Stimulated activated CD8-positive, alpha-beta memory T cell treated with anti-CD3 and anti-CD28 coated beads, Interleukin-4, amount 100 ng/mL, for 24 hours (primary cell): ENCODE results near the gene TBCD.
A peak's percentile ranks its signal among the peaks of the same experiment; 100 is the strongest.

Experiments used
- DNase-seq: peaks from one replicate; pipeline ENCODE4 v3.0.0-alpha.2; 2020; ENCODE audit warnings: low read depth

The TBCD gene

DNA sequence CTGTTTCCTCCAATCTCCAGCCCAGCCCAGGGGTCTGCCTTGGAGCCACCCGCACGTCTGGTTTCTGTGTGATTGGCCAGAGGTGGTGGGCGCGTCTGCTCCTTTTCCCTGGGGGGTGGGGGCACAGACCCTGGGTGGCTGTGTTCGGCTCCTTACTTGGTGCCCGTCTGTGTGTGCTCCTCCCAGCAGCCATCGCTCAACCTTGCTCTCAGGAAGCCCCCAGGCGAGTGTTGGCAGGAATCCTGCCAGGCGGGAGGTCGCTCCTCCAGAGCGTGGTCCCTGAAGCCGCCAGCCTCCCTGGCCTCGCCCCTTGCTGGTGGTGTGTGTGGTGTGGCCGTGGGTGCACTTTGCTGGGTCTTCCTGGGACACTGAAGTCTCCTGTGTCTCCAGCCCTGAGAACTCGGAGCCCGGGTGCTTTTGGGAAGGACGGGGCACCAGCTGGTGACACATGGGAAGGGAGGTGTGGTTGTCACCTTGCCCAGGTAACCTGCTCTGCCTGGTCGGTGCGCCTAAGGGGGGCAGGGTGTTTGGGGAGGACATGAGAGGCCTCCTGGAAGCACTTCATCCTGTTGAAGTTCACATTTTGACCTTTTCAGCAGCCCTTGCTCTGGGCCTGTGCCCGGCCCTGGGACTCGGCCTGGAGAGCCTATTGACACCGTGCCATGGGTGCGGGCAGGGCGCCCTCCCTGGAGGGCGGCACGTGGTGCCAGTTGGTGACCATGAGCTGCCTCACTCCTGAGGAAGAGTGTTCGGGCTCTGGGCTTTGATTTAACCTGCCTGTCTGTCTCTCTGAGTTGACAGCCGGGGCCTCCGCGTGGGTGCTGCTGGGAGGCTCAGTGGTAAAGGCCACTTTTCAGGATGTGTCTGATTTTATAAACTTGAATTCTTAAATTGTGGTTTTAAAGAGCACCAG lies 137.0 kb downstream of the TBCD start:
- DNase-seq = no peak

DNA sequence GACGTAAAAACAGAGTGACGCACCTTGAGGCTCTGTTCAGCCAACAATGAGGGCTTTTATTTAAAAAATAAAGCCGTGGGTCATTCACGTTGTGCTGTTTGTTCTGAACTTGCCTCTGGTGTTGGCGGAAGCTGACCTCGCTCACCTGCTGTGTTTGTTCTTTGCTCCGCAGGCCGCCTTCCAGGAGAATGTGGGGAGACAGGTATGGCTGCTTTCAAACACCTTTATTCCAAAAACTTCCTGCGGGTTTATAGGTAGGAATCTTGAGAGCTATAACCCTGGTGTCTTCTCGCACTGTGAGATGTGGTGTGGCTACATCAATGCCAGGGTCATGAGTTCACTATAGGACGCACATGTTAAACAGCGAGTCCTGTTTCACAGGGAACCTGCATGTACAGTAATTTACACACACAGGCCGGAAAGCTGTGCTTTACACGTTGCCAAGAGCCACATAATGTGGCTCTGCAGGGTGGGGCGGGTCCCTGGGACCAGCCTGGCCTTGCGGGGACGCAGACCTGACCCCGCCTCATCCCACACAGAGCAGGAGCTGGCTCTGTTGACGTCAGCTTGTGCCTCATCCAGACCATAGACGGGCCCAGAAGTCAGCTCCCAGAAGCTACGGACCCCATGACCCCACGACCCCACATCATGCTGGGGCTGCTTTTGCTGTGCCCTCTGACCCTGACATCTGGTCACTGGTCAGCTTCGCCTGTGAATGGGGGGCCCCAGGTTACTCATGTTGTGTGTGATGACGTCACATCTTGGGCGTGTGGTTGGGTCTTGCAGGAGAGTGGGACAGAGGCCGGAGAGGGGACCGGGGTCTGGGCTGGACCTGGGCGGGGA lies 137.9 kb downstream of the TBCD start:
- DNase-seq = no peak

DNA sequence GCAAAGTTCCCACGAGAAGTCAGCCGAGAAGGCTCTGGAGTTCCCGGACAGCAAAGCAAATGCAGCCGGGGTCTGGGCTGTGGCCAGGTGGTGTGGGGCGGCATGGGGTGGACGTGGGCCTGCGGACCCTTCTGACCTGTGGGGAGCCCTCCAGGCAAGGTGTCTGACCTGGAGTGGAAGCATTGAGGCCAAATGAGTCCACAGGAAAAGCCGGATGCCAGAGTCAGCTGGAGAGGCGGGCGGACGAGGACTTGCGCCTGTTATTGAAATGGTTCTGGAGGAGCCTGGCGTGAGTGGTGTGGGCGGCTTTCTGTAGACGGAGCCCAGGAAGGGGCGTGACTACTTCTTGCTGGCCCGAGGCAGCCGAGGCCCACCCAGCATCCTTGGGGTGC lies 138.5 kb downstream of the TBCD start:
- no peak for DNase-seq

DNA sequence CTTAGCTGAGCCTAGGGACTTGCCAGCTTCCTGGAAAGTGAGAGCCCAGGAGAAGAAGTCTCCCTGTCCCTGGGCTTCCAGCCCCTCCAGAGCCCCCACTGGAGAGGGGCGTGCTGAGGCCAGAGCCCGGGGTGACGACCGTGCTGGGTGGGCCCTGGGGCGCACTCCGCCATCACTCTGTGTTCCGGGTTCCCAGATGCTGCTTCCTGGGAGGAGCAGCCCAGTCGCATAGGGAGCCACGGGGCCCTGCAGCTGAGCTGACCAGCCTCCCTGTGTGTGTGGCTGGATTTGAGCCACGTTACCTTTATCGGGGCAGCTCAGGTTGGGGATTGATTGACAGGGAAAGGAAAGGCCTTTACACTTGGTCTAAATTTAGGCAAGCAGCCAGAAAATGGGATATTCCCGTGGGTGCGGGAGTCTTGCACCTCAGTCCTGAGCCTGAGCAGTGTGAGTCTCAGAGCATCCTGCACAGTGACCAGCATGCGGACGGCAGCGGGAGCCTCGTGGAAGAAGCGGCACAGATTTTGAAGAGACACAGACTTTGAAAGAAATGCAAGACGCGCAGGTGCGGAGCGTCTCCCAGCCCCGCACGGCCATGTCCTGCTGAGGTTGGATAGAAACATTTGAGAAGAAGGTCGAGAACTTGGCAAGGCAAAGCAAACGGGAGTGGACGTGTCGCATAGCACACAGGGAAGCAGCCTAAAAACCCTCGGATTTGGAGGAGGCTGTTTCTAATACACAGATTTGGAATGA lies 139.2 kb downstream of the TBCD start:
- no peak for DNase-seq

DNA sequence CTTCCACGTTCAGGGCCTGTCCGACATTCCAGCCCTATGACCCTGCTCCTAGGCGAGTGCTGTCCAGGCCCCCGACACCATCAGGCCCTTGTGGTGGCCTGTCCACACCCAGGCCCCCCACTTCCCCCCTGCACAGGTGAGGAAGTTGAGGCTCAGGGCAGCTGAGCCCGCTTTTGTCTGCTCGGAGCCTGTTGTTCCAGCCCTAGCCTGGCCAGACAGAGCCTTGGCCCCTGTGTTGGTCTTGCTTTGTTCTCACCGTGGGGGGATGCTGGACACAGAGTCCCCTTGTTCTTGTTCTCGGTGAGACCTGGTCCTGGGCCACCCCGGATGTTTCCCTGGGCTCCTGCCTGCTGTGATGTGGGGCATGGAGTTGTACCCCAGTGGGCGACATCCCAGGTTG lies 140.0 kb downstream of the TBCD start:
- DNase-seq = no peak

DNA sequence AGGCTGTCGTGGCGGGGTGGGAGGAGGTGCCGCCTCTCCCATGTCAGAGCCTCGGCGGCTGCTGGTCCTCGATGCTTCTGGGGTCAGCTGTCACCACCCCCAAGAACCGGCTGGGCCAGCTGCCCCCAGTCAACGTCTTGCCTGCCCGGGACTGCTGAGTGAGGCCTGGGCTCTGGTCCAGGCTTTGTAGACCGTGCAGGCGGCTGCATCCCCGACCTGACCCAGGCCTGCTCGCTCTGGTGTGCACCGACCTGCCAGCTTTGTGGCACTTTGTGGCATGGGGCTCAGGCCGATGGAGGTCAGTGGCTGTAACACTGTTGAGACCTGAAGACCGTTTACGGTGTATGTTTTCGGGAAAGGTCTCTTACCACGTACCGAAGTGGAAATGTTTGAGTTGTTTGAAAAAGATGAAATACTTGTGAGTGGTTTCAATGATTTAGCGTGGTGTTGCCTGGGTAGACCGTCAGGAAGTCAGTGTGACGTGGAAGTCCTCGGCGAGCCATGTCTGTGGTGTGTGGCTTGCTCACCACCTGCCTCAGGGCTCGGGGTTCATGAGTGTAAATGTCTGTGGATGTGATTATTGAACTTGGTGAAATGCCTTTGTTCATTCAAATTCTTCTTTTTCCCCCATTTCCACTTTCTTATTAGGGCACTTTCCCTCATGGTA lies 141.2 kb downstream of the TBCD start:
- peak; percentile 39 for DNase-seq

DNA sequence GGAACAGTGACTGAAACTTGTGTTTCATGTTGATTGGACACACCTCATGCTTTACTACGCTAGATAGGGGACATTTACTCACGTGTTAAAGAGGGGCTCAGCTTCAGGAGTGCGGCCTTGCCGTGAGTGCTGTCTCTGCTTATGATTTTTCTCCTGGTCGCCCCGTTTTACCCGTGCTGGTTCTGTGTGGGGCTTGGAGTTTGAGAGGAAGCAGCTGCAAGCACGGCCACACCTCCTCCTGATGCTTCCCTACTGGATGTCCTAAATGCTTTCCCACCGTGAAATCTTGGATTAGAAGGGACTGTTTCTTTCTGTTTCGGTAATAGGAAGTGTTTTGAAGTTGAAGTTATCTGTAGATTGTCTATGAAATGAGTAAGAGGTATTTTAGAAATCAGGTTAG lies 141.9 kb downstream of the TBCD start:
- no peak for DNase-seq

DNA sequence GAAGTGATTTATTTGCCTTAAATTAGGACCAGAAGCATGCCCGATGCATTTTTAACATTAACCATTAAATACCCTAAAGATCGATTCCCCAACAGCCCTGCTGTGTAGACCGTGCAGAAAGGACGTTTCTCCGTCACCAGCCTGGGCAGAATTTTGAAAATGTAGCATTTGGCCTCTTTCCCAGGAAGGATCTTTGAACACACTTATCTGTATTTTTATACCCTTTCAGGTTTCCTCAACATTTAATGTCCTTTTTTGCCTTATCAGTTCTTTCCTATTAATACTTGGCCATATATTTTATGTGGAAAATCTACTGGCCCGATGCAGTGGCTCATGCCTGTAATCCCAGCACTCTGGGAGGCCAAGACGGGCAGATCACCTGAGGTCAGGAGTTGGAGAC lies 142.5 kb downstream of the TBCD start:
- no peak for DNase-seq

DNA sequence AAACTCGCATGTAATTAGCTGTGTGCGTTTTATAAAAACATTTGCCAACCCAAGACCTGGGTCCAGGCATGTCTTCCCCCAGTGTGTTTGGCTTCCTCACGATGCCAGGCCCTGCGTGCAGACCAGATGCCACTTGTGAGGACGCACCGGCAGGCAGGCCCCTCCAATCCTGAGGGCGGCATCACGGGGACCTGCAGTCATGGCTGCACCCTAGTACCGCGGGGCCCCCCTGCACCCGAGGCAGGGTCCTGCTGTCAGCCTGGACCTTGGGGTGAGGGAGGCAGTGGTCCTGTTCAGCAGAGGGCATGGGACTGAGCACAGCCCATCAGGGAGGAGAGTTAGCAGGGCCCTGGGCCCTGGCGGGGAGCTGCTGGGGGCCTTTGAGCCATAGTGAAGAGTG lies 143.2 kb downstream of the TBCD start:
- DNase-seq = no peak

DNA sequence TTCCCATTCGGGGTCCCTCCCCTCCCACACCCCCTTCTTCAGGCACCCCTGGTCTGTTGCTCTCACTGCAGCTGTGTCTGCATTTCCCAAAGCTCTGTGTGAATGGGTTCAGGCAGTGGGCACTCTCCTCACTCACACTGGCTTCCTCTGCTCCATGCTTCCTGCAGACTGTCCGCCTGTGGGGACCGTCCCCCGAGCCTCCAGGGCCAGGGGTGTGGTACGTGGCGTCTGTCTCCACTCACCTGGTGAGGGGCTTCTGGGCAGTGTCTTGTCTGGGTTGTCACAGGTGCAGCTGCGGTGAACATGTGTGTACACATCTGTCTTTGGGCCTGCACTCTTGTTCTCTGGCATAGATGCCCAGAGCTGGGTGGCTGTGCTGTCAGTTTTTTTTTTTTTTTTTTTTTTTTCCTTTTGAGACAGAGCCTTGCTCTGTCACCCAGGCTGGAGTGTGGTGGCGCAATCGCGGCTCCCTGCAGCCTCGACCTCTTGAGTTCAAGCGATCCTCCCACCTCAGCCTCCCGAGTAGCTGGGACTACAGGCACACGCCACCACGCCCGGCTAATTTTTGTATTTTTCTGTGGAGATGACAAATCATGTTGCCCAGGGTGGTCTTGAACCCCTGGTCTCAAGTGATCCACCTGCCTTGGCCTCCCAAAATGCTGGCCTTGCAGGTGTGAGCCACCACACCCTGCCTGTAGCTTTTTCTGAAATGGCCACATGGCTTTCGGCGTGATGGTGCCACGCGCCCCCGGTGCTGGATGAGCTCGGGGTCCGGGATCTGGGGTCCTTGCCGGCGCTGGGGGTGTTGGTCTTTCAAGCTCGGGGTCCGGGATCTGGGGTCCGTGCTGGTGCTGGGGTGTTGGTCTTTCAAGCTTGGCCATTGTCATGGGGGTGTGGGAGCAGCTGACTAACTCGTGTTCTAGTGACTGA lies 144.5 kb downstream of the TBCD start:
- no peak for DNase-seq

DNA sequence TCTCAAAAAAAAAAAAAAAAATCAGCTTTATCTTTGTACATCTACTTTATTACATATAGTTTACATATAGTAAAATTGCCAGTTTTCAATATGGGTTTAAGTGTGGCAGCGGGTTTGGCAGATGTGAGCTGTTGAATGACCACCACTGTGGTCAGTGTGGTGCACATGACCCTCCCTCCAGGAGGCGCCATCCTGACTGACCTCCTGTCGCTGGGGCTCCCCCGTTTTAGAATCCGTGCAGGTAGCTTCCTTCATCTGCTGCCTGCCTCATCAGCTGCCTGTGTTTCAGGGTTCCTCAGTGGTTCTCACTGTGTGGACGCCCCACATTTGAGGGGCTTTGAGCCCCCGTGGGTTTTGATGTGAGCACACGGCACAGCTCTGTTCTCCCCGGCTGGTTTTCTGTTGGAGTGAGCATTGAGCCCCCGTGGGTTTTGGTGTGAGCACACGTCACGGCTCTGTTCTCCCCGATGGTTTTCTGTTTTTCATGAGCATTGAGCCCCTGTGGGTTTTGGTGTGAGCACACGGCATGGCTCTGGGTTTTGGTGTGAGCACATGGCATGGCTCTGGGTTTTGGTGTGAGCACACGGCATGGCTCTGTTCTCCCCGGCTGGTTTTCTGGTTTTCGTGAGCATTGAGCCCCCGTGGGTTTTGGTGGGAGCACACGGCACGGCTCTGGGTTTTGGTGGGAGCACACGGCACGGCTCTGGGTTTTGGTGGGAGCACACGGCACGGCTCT lies 145.8 kb downstream of the TBCD start:
- DNase-seq = no peak

DNA sequence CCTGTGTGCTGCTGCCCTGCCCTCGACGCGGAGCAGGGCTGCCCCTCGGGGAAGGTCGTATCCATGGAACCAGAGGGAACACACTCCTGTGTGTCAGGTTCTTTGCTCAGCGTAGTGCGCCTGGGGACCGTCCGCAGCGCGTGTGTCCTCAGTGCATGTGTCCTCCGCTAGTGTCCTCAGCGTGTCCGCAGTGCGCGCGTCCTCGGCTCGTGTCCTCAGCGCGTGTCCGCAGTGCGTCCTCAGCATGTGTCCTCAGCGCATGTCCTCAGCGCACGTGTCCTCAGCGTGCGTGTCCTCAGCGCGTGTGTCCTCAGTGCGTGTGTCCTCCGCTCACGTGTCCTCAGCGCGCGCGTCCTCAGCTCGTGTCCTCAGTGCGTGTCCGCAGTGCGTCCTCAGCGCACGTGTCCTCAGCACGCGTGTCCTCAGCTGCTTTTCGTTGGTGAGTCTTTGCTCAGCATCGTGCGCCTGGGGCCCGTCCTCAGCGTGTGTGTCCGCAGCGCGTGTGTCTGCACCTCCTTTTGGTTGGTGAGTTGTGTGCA lies 147.2 kb downstream of the TBCD start:
- no peak for DNase-seq

DNA sequence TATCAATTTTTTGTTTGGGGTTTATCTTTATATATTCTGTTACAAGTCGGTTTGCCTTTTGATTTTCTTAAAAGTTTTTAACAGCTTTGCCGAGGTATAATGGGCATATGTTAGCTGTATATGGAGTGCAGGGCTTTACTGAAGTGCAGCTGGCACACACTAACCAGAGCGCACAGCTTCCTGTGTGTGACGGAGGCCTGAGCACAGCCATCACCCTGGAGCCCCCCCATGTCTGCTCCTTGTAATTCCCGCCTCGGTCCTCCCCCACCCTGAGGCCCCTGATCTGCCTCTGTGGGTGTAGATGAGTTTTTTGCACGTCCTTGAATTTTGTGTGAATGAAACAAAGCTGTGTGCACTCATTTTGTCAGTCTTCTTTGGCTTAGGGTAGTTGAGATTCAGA lies 148.1 kb downstream of the TBCD start:
- DNase-seq = no peak

DNA sequence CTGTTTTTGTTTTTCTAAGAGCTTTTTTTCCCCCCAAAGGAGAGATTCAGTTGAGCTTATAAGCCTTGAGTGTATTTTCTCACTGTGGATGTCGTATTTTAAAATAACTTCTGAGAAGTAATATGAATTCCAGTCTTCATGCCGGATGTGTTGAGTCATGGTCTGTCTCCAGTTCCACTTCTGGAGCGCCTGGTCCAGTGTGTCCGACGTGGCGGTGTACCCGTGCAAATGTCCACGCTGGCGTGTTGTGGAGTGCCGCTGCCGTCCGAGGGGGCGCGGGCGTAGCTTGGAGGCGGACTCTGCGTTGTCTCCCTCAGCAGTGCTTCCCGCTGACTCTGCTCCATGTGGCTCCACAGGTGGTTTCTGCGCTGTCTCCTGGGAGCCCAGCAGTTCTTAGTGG lies 148.9 kb downstream of the TBCD start:
- no peak for DNase-seq

DNA sequence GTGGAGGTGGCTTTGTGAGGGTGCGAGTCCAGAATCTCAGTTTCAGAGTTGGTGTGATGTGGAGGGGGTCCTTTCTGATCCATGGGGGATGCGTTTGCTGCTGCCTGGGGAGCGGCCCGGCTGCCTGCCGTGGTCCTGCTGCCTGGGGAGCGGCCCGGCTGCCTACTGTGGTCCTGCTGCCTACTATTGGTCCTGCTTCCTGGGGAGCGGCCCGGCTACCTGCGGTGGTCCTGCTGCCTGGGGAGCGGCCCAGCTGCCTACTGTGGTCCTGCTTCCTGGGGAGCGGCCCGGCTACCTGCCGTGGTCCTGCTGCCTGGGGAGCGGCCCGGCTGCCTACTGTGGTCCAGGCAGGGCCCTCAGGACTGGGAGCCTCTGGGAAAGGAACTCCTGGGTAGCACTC lies 149.5 kb downstream of the TBCD start:
- no peak for DNase-seq

DNA sequence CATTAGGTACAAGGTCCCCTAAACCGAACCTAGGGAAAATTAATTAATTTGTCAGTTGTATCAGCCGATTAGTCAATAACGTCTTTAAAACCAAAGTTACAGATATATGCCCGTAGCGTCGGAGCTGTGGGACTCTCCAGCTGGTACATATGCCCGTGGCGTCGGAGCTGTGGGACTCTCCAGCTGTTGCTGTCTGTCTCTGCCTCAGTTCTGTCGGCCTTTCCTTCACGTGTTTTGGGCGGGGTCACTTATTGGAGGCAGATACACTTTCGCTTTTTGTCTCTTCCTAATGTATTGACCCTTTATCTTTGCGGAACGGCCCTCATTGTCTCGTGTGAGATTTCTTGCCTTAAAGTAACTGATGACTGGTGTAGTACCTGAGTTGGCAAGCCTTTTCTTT lies 150.0 kb downstream of the TBCD start:
- no peak for DNase-seq

DNA sequence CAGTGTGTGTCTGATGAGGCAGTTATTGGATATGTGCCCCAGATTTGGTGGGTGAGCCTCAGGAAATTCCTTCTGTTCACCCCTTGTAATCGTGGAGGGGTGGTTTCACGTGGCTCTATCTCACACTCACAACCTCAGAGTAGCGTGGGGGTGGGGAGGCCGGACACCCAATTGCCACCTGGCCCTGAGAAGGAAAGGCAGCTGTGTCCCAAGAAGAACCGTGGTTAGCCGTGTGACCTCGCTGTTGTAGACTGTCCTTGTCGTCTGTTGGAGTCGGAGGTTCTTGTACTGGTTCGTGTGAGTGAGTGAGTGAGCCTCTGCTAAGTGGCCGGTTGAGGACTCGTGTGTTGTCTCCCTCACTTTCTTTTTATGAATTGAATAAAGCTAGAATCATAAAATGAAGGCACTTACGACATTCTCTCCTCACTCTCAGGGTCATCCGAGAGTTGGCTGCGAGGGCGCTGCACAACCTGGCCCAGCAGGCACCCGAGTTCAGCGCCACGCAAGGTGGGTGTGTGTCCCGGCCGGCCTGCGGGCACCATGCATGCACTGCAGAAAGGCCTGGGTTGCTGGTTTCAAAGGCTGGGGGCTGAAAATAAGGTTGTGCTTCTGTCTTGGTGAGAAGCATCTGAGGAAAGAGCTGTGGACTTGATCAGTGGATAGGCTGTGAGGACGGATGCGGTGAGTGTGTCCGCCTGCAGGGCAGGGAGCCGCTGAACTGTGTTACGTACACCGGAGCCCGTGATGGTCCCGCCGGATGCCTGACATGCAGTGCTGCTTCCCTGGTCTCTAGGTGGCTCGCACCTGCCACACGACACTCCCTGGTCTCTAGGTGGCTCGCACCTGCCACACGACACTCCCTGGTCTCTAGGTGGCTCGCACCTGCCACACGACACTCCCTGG lies 151.4 kb downstream of the TBCD start:
- DNase-seq = no peak

DNA sequence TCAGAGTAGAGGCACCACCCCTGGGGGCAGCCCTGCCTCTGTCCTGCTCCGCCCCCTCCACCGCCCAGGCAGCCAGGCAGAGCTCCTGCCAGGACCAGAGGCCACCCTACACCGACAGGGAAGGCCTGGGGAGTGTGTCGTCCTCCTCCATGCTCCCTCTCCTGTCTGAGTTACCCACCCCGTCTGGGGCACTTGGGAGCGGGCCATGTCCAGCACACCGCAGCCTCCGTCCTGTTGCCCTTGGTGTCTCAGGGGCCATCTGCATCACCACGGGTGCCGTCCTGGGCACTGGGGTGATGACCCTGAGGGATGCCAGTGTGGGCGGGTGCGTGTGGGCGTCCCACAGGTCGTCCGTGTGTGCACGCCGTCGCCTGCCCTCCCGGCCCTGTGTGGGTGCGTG lies 153.3 kb downstream of the TBCD start:
- no peak for DNase-seq
